ENCODE results near the gene ACAD9. TPM values are rescaled to one million over a fixed set of nuclear protein-coding genes. Genes with fewer than 3 reads are reported as not detected.

Gene ACAD9
- total RNA-seq, 1 donor from 2014 or later: 26.5 TPM

GRCh38 chr3:128933922-128934253, 54.5 kb downstream of the ACAD9 start:
- no peak for DNase-seq (ENCODE audit: low spot score)

DNA sequence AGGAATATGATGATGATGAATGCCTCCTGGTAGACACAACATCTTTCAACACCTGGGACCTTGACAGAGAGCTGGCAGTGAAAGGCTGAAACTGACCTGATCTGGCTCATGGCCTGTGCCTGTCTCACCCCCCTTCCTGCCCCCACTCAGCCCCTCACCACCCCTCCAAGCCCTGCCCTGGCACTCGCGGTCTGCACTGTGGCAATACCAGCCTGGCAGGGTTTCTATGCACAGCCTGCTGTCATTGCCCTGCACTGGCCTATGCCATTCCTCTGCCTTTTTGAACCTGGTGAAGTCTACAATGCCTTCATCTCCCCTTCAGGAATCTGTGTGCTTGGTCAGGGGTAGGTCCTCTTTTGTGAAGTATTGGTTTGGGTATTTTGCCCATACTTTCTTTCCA, 56.5 kb downstream of the ACAD9 start:
- no peak for DNase-seq (ENCODE audit: low spot score)

GRCh38 chr3:128936341-128936740, 56.9 kb downstream of the ACAD9 start:
- no peak for DNase-seq (ENCODE audit: low spot score)

DNA sequence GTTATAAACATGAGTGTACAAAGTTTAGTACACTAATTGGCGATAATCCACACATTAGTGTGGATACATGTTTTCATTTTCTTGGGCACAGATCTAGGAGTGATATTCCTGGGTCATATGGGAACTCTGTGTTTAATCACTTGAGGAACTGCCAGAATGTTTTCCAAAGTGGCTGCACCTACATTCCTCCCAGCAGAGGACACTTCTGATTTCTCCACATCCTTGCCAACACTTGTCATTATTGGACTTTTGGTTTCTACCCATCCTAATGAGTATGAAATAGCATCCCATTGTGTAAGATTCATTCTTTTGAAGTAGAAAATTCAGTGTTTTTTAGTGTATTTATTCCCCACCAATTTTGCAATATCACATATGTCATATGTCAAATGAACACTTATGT, 60.8 kb downstream of the ACAD9 start:
- DNase-seq (ENCODE audit: low spot score): no peak

DNA sequence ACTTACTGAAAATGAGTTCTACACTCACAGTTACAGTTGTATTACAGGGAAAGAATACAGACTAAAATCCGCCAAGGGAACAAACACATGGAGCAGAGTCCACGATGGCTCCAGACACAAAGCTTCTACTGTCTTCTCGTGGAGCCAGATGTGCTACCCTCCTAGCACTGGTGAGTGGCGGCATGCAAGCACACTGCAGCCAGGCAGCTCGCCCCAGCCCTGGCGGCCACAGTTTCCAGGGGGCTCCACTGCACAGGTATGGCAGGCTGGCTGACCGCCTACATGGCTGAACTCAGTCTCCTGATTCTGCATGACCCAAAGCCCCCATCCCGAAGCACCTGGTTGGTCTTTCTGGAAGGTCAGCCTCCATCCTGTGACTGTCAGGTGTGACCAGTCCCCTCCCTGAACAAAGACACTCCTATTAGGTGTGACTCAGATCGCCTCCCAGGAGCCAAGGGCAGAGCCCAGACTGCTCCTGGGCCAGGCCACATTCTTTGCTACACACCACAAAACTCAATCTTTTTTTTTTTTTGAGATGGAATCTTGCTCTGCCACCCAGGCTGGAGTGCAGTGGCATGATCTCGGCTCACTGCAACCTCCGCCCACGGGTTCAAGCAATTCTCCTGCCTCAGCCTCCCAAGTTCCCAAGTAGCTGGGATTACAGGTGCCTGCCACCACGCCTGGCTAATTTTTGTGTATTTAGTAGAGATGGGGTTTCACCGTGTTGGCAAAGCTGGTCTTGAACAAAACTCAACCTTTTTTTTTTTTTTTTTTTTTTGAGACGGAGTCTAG, 62.9 kb downstream of the ACAD9 start:
- DNase-seq (ENCODE audit: low spot score): no peak

GRCh38 chr3:128945041-128945877, 65.8 kb downstream of the ACAD9 start:
- no peak for DNase-seq (ENCODE audit: low spot score)

GRCh38 chr3:128945878-128946175, 66.4 kb downstream of the ACAD9 start:
- DNase-seq (ENCODE audit: low spot score): no peak

- no peak for DNase-seq (ENCODE audit: low spot score)
Measured at GRCh38 chr3:128946411-128946810, 67.0 kb downstream of the ACAD9 start.

- no peak for DNase-seq (ENCODE audit: low spot score)
Measured at GRCh38 chr3:128949158-128949557, 69.7 kb downstream of the ACAD9 start.

DNA sequence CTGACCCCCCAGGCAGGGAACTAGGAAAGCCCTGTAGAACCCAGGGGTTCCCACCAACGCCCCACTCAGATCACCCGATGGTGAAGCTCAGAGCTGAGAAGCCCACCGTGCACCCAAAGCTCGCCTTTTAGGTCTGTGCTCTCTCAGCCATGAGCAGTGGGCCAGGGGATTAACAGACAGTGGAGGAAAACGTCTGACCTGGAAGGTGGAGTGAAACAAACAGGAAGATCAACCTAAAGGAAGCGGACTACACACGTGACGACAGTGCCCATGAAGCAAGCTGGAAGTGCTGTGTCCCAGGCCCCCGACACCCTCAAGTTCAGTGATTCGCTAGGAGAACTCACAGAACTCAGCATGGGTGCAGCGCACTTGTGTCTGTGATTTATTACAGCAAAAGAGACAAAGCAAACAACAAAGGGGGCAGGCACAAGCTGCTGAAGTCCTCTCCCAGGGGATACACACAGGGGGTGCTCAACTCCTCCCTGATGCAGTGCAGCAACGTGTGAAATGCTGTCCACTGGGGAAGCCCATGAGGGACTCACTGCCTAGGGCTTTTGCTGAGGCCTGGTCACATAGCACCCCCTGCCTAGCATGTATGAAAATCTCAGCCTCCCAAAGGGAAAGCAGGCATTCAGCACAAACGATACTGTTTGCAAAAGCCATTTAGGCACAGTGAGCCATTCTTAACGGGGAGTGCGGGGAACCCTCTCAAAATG, 71.0 kb downstream of the ACAD9 start:
- no peak for DNase-seq (ENCODE audit: low spot score)

DNA sequence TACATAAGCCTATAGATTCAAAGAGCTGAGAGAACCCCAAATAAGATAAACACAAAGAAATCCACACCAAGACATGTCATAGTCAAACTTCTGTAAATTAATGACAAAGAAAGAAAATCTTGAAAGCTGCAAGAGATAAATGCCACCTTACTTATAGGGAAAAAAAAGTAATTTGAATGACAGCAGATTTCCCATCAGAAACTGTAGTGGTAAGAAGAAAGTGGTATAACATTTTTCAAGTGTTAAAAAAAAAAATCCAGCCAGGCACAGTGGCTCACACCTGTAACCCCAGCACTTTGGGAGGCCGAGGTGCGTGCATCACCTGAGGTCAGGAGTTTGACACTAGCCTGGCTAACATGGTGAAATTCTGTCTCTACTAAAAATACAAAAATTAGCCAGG, 77.0 kb downstream of the ACAD9 start:
- DNase-seq (ENCODE audit: low spot score): no peak

Other genes starting within 250 kb of the ACAD9 start
- gene RPN1, start 228.8 kb upstream of the ACAD9 start, total RNA-seq (ENCODE audit: insufficient read depth, low replicate concordance): 220 TPM
- gene RAB7A, start 153.4 kb upstream of the ACAD9 start, total RNA-seq (ENCODE audit: insufficient read depth, low replicate concordance): 26.0 TPM
- gene CFAP92, start 114.5 kb downstream of the ACAD9 start, total RNA-seq (ENCODE audit: insufficient read depth, low replicate concordance): 2.2 TPM
- not detected for gene EFCC1, start 121.7 kb downstream of the ACAD9 start, total RNA-seq (ENCODE audit: insufficient read depth, low replicate concordance)
- gene GP9, start 181.2 kb downstream of the ACAD9 start, total RNA-seq (ENCODE audit: insufficient read depth, low replicate concordance): 3.6 TPM
- gene RAB43, start 242.2 kb downstream of the ACAD9 start, total RNA-seq (ENCODE audit: insufficient read depth, low replicate concordance): 8.2 TPM

Data from umbilical cord (tissue), 2 donors.